GM18519 (cell line): Measurements from ENCODE around the gene LRPAP1.
"Not testable (repeated sequence)": the region's sequence is repeated elsewhere in the genome, so short reads cannot be mapped to it uniquely, and the experiment has no call there.

Source experiments
- ATAC-seq: cut with Tn5 transposase; IDR thresholded peaks from one replicate; pipeline ENCODE4 v1.9.1; 2021; ENCODE audit warnings: mild to moderate bottlenecking, moderate library complexity; ENCODE audit not compliant: unreplicated experiment, low FRiP score

LRPAP1 gene

GRCh38 chr4:3535812-3536211 lies 3.6 kb upstream of the LRPAP1 start:
- ATAC-seq: not testable (repeated sequence)

- no peak for ATAC-seq
These were observed 1.2 kb upstream of the LRPAP1 start for GRCh38 chr4:3533423-3533820.

GRCh38 chr4:3532751-3533422 lies 665 bp upstream of the LRPAP1 start:
- no peak for ATAC-seq

- no peak for ATAC-seq
These were observed 824 bp downstream of the LRPAP1 start for GRCh38 chr4:3531318-3531878.

- no peak for ATAC-seq
These were observed 1.5 kb downstream of the LRPAP1 start for GRCh38 chr4:3530663-3531254.

GRCh38 chr4:3530051-3530450 lies 2.2 kb downstream of the LRPAP1 start:
- ATAC-seq: no peak

GRCh38 chr4:3529363-3529762 lies 2.9 kb downstream of the LRPAP1 start:
- ATAC-seq: no peak

- ATAC-seq: no peak
These were observed 4.0 kb downstream of the LRPAP1 start for GRCh38 chr4:3527914-3528876.

- ATAC-seq: no peak
These were observed 4.9 kb downstream of the LRPAP1 start for GRCh38 chr4:3527101-3527913.

GRCh38 chr4:3526456-3526855 lies 5.8 kb downstream of the LRPAP1 start:
- no peak for ATAC-seq

GRCh38 chr4:3525532-3526430 lies 6.4 kb downstream of the LRPAP1 start:
- ATAC-seq: no peak

GRCh38 chr4:3524920-3525319 lies 7.3 kb downstream of the LRPAP1 start:
- ATAC-seq: no peak

- no peak for ATAC-seq
These were observed 7.9 kb downstream of the LRPAP1 start for GRCh38 chr4:3524349-3524748.

- no peak for ATAC-seq
These were observed 8.5 kb downstream of the LRPAP1 start for GRCh38 chr4:3523628-3524221.

GRCh38 chr4:3523146-3523627 lies 9.0 kb downstream of the LRPAP1 start:
- ATAC-seq: no peak

- ATAC-seq: no peak
These were observed 9.6 kb downstream of the LRPAP1 start for GRCh38 chr4:3522651-3523050.

GRCh38 chr4:3522326-3522640 lies 9.9 kb downstream of the LRPAP1 start:
- no peak for ATAC-seq

GRCh38 chr4:3521621-3522325 lies 10.4 kb downstream of the LRPAP1 start:
- ATAC-seq: no peak
